Upper lobe of left lung (tissue), 4 donors: ENCODE data around the gene ASZ1.

Source experiments
- POLR2A ChIP-seq, 4 donors: fragments of 450-650 bp; IDR thresholded peaks; one replicate each; pipeline ENCODE4 v1.5.1; 2016 to 2017; ENCODE audit warnings: antibody characterized with exemption in 4 of 4, mild to moderate bottlenecking in 2 of 4
- POLR2AphosphoS5 ChIP-seq, 2 donors: sonication (generic); formaldehyde crosslinking; IDR thresholded peaks; one replicate each; pipeline ENCODE4 v1.5.1; 2017; ENCODE audit warnings: antibody characterized with exemption in 2 of 2
- TF ChIP-seq, protein P1 (sequence below), 6 experiments: fragments of 450-650 bp in 4 of 6; fragments of 200-600 bp in 2 of 6; sonication (generic) in 2 of 6; IDR thresholded peaks; one replicate each; pipeline ENCODE4 v1.5.1; 2016 to 2019; ENCODE audit warnings: antibody characterized with exemption in 6 of 6

DNA sequence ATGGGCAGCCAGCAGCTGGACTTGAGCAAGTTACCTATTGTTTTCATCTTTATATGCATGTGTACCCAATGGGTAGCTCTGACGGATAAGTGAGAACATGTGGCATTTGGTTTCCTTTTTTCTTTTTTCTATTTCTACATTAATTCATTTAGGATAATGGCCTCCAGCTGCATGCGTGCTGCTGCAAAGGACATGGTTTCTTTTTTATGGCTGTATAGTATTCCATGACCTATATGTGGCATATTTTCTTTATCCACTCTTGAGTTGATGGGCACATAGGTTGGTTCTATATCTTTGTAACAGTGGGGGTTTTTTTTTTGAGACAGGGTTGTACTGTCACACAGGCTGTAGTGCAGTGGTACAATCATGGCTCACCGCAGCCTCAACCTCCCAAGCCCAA is 37.4 kb downstream of the ASZ1 start:
- TF ChIP-seq, protein P1, sequence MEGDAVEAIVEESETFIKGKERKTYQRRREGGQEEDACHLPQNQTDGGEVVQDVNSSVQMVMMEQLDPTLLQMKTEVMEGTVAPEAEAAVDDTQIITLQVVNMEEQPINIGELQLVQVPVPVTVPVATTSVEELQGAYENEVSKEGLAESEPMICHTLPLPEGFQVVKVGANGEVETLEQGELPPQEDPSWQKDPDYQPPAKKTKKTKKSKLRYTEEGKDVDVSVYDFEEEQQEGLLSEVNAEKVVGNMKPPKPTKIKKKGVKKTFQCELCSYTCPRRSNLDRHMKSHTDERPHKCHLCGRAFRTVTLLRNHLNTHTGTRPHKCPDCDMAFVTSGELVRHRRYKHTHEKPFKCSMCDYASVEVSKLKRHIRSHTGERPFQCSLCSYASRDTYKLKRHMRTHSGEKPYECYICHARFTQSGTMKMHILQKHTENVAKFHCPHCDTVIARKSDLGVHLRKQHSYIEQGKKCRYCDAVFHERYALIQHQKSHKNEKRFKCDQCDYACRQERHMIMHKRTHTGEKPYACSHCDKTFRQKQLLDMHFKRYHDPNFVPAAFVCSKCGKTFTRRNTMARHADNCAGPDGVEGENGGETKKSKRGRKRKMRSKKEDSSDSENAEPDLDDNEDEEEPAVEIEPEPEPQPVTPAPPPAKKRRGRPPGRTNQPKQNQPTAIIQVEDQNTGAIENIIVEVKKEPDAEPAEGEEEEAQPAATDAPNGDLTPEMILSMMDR (IDR thresholded peaks at IDR 0.05): no peak
- TF ChIP-seq POLR2AphosphoS5 (IDR thresholded peaks at IDR 0.05) (no peak), POLR2A (IDR thresholded peaks at IDR 0.05) (no peak)
